IMR-90 (cell line): ENCODE measurements around the gene RAB28.

Experiments
- BHLHE40 ChIP-seq: fragments of 150-350 bp; IDR thresholded peaks from 2 replicates; pipeline ENCODE4 v1.6.1; 2016; ENCODE audit warnings: mild to moderate bottlenecking, low read depth, low read length
- CEBPB ChIP-seq: IDR thresholded peaks from 2 replicates; pipeline ENCODE4 v1.6.1; 2012; ENCODE audit warnings: low read depth, low read length, improper control_type of control experiment
- CTCF ChIP-seq: conservative IDR thresholded peaks from 2 replicates; pipeline ENCODE4 v1.5.1; 2012; ENCODE audit warnings: mild to moderate bottlenecking, low read depth, low read length, improper control_type of control experiment
- MAFK ChIP-seq: IDR thresholded peaks from 2 replicates; pipeline ENCODE4 v1.6.1; 2012; ENCODE audit warnings: low read depth, low read length, improper control_type of control experiment
- MXI1 ChIP-seq: IDR thresholded peaks from 2 replicates; pipeline ENCODE4 v1.6.1; 2012; ENCODE audit warnings: low read depth, mild to moderate bottlenecking, low read length, moderate library complexity, borderline replicate concordance
- NFE2L2 ChIP-seq: fragments of 150-350 bp; IDR thresholded peaks from 2 replicates; pipeline ENCODE4 v1.6.1; 2016; ENCODE audit warnings: low read depth, mild to moderate bottlenecking, low read length
- POLR2A ChIP-seq: IDR thresholded peaks from 2 replicates; pipeline ENCODE4 v1.6.1; 2012; ENCODE audit warnings: mild to moderate bottlenecking, low read depth, low read length
- RAD21 ChIP-seq: IDR thresholded peaks from 2 replicates; pipeline ENCODE4 v1.6.1; 2012; ENCODE audit warnings: low read length, improper control_type of control experiment
- RCOR1 ChIP-seq: IDR thresholded peaks from 2 replicates; pipeline ENCODE4 v1.6.1; 2012; ENCODE audit warnings: mild to moderate bottlenecking, low read length, improper control_type of control experiment; ENCODE audit not compliant: insufficient replicate concordance
- RFX5 ChIP-seq: IDR thresholded peaks from 2 replicates; pipeline ENCODE4 v1.8.0; 2012; ENCODE audit warnings: low read depth, mild to moderate bottlenecking, low read length, moderate library complexity
- SMC3 ChIP-seq: fragments of 150-350 bp; IDR thresholded peaks from 2 replicates; pipeline ENCODE4 v1.6.1; 2016; ENCODE audit warnings: low read depth, mild to moderate bottlenecking, antibody characterized with exemption, low read length, moderate library complexity
- TF ChIP-seq, protein P1 (sequence below): fragments of 150-350 bp; IDR thresholded peaks from 2 replicates; pipeline ENCODE4 v1.6.1; 2017; ENCODE audit warnings: mild to moderate bottlenecking, antibody characterized with exemption, low read length, low read depth

GRCh38 chr4:13504374-13504773, 20.2 kb upstream of the RAB28 start:
- TF ChIP-seq CTCF: no peak
- no peak for TF ChIP-seq POLR2A
- TF ChIP-seq MXI1: no peak
- peak; percentile 18; the same call in 1 of the 2 replicates for TF ChIP-seq CEBPB
- no peak for TF ChIP-seq MAFK
- no peak for TF ChIP-seq NFE2L2
- TF ChIP-seq, protein P1, sequence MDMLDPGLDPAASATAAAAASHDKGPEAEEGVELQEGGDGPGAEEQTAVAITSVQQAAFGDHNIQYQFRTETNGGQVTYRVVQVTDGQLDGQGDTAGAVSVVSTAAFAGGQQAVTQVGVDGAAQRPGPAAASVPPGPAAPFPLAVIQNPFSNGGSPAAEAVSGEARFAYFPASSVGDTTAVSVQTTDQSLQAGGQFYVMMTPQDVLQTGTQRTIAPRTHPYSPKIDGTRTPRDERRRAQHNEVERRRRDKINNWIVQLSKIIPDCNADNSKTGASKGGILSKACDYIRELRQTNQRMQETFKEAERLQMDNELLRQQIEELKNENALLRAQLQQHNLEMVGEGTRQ: no peak
- no peak for TF ChIP-seq RAD21
- no peak for TF ChIP-seq RFX5
- TF ChIP-seq RCOR1: no peak
- no peak for TF ChIP-seq SMC3
- no peak for TF ChIP-seq BHLHE40
